Gastrocnemius medialis (tissue), 4 donors: Measurements from ENCODE around the gene HCFC1.

Experiments used
- CTCF ChIP-seq, 5 experiments: fragments of 450-650 bp in 3 of 5; fragments of 200-600 bp in 2 of 5; sonication (generic) in 2 of 5; IDR thresholded peaks in 4 of 5; conservative IDR thresholded peaks in 1 of 5; 1 replicate in 4 of 5; 2 replicates in 1 of 5; pipeline ENCODE4 v1.5.1; 2016 to 2019; ENCODE audit warnings: antibody characterized with exemption in 5 of 5, mild to moderate bottlenecking in 3 of 5, moderate library complexity in 3 of 5
- POLR2A ChIP-seq, 2 donors: fragments of 450-650 bp; IDR thresholded peaks; one replicate each; pipeline ENCODE4 v1.6.1; 2017; ENCODE audit warnings: antibody characterized with exemption in 2 of 2, mild to moderate bottlenecking in 2 of 2, moderate library complexity in 2 of 2

GRCh38 chrX:153910446-153910845, 61.2 kb downstream of the HCFC1 start:
- TF ChIP-seq CTCF (IDR thresholded peaks at IDR 0.05 in 4 of 5, conservative IDR thresholded peaks at IDR 0.05 in 1 of 5) (no peak), POLR2A (IDR thresholded peaks at IDR 0.05) (no peak)
